ENCODE data around the gene ARHGAP44. TPM values are rescaled to one million over a fixed set of nuclear protein-coding genes. Genes with fewer than 3 reads are reported as not detected.

ARHGAP44 gene
- total RNA-seq, 1 experiment from 2014 or later: 9.9 TPM

DNA sequence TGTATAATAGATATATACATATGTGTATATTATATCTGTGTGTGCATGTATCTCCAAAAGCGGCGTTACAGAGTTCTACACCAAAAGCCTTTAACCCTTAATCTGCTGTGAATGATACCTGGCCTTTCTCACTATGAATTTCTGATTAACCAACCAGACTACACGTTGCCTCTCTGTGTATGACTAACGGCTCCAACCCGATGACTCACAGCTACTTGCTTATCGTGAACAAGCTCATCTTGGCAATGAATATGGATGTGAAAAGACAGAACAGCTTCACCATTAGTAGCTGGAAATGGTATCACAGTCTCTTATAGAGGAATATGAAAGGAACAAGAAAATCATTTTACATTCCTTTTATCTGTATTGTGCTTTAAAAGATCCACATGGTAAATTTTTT, 23.8 kb upstream of the ARHGAP44 start:
- H2BK120ac ChIP-seq (ENCODE audit: low read depth, low read length, poor library complexity, severe bottlenecking): no peak overlapping the region
- no peak overlapping the region for H3K23ac ChIP-seq (ENCODE audit: insufficient read length, low read depth, low read length)
- no peak overlapping the region for H2AFZ ChIP-seq (ENCODE audit: low read length)
- TF ChIP-seq, protein P1, sequence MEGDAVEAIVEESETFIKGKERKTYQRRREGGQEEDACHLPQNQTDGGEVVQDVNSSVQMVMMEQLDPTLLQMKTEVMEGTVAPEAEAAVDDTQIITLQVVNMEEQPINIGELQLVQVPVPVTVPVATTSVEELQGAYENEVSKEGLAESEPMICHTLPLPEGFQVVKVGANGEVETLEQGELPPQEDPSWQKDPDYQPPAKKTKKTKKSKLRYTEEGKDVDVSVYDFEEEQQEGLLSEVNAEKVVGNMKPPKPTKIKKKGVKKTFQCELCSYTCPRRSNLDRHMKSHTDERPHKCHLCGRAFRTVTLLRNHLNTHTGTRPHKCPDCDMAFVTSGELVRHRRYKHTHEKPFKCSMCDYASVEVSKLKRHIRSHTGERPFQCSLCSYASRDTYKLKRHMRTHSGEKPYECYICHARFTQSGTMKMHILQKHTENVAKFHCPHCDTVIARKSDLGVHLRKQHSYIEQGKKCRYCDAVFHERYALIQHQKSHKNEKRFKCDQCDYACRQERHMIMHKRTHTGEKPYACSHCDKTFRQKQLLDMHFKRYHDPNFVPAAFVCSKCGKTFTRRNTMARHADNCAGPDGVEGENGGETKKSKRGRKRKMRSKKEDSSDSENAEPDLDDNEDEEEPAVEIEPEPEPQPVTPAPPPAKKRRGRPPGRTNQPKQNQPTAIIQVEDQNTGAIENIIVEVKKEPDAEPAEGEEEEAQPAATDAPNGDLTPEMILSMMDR (conservative IDR thresholded peaks at IDR 0.05): no peak
- no peak overlapping the region for H3K4ac ChIP-seq (ENCODE audit: low read depth, low read length)
- H3K27me3 ChIP-seq (ENCODE audit: insufficient read depth, low read length): no peaks in the 10 kb centered on the region
- Mint-ChIP-seq H3K4me1 (no peaks in the 10 kb centered on the region; a peak in 1 of 4 replicates), H3K27me3 (ENCODE audit: low read depth) (peaks cover 2% of the 10 kb centered on the region; the same call in 1 of the 2 replicates), H3K4me3 (no peak overlapping the region), H3K9me3 (peaks cover 0 to 3% of the 10 kb centered on the region in 2 experiments; a peak in 1 of 5 replicates), H3K36me3 (ENCODE audit: insufficient read depth in 1 of 3, low read depth in 3 of 3) (no peaks in the 10 kb centered on the region), H3K27ac (no peak overlapping the region)
- DNase-seq: no peak
- H3K9ac ChIP-seq (ENCODE audit: extremely low read depth, insufficient read length, low read length): no peak overlapping the region
- no peak overlapping the region for H3K4me2 ChIP-seq (ENCODE audit: insufficient read depth, insufficient read length, low read length)
- H3K79me2 ChIP-seq (ENCODE audit: insufficient read depth, low read length): no peaks in the 10 kb centered on the region
- H3K79me1 ChIP-seq (ENCODE audit: insufficient read depth, low read depth, low read length, poor library complexity, severe bottlenecking): no peaks in the 10 kb centered on the region
- H4K8ac ChIP-seq (replicated peaks; ENCODE audit: insufficient read length, low read depth, low read length): no peak overlapping the region
- no peak overlapping the region for H4K91ac ChIP-seq (ENCODE audit: insufficient read length, low read depth, low read length)
- H3K4me1 ChIP-seq (ENCODE audit: insufficient read depth, low read length): no peaks in the 10 kb centered on the region
- no peak overlapping the region for H2BK20ac ChIP-seq (ENCODE audit: low read depth, low read length, poor library complexity, severe bottlenecking)
- WGBS (ENCODE audit: extremely low coverage, insufficient read length, low lambda C conversion rate): no CpG with 5 or more reads among the region's 6 CpGs
- no peaks in the 10 kb centered on the region for H3K23me2 ChIP-seq (ENCODE audit: insufficient read length, low read depth, low read length, poor library complexity, severe bottlenecking)
- no peak overlapping the region for H3T11ph ChIP-seq (ENCODE audit: low read length)
- H3K9me3 ChIP-seq (ENCODE audit: control insufficient read depth, low read depth, low read length): no peaks in the 10 kb centered on the region
- H2BK15ac ChIP-seq (ENCODE audit: low read depth, low read length): no peak overlapping the region
- H3K27ac ChIP-seq (ENCODE audit: insufficient read length, low read depth, low read length): no peak overlapping the region
- H3K18ac ChIP-seq (ENCODE audit: insufficient read length, low read depth, low read length): no peak overlapping the region
- H2BK5ac ChIP-seq (ENCODE audit: insufficient read length, low read length): no peak overlapping the region
- no peak overlapping the region for H3K14ac ChIP-seq (ENCODE audit: insufficient read depth, low read length)
- H2BK12ac ChIP-seq (ENCODE audit: insufficient read length, low read depth, low read length): no peak overlapping the region
- no peak overlapping the region for H2AK5ac ChIP-seq (ENCODE audit: insufficient read length, low read length)
- no peak overlapping the region for H3K56ac ChIP-seq (ENCODE audit: insufficient read length, low read depth, low read length)
- H4K5ac ChIP-seq (ENCODE audit: insufficient read length, low read depth, low read length): no peak overlapping the region
- H4K20me1 ChIP-seq (ENCODE audit: control insufficient read depth, insufficient read depth, insufficient read length): no peaks in the 10 kb centered on the region
